Smooth muscle cell (in vitro differentiated cells): Measurements from ENCODE around the gene TRAPPC3L. TPM values are rescaled to one million over a fixed set of nuclear protein-coding genes. Genes with fewer than 3 reads are reported as not detected.

Experiments used
- DNase-seq: peaks from one replicate; lab custom pipeline; 2025; ENCODE audit not compliant: unreplicated experiment; lab: John Stamatoyannopoulos, UW
- H2AFZ ChIP-seq: fragments of 200-600 bp; sonication (generic); 2 replicates; pipeline ENCODE4 v1.6.0; 2016; ENCODE audit warnings: antibody characterized with exemption, low read depth, mild to moderate bottlenecking
- H3F3A ChIP-seq: fragments of 200-600 bp; sonication (generic); 2 replicates; pipeline ENCODE4 v1.6.0; 2017; ENCODE audit warnings: antibody characterized with exemption, low read depth
- H3K27ac ChIP-seq: fragments of 200-600 bp; sonication (generic); 2 replicates; pipeline ENCODE4 v1.5.1; 2016; ENCODE audit warnings: low read depth, mild to moderate bottlenecking
- H3K27me3 ChIP-seq: fragments of 200-600 bp; sonication (generic); 2 replicates; pipeline ENCODE4 v1.6.1; 2016; ENCODE audit warnings: low read depth, mild to moderate bottlenecking
- H3K36me3 ChIP-seq: fragments of 200-600 bp; sonication (generic); 2 replicates; pipeline ENCODE4 v1.5.1; 2016; ENCODE audit warnings: low read depth
- H3K4me1 ChIP-seq: fragments of 200-600 bp; sonication (generic); 2 replicates; pipeline ENCODE4 v1.5.1; 2016; ENCODE audit warnings: low read depth
- H3K4me2 ChIP-seq: fragments of 200-600 bp; sonication (generic); 2 replicates; pipeline ENCODE4 v1.6.0; 2016; ENCODE audit warnings: mild to moderate bottlenecking
- H3K4me3 ChIP-seq: fragments of 200-600 bp; sonication (generic); 2 replicates; pipeline ENCODE4 v1.5.1; 2016; ENCODE audit warnings: mild to moderate bottlenecking
- H3K79me2 ChIP-seq: fragments of 200-600 bp; sonication (generic); 2 replicates; pipeline ENCODE4 v1.6.0; 2016; ENCODE audit warnings: low read depth, mild to moderate bottlenecking
- H3K9ac ChIP-seq: fragments of 200-600 bp; sonication (generic); 2 replicates; pipeline ENCODE4 v1.6.0; 2016; ENCODE audit warnings: low read depth
- H3K9me3 ChIP-seq: fragments of 200-600 bp; sonication (generic); replicated peaks from 2 replicates; pipeline ENCODE4 v1.5.1; 2016; ENCODE audit warnings: low read depth
- H4K20me1 ChIP-seq: fragments of 200-600 bp; sonication (generic); 2 replicates; pipeline ENCODE4 v1.6.0; 2016; ENCODE audit warnings: low read depth
- WGBS: methylation state at CpG from one replicate; pipeline ENCODE4 v1.1.7; 2016; ENCODE audit warnings: low lambda C conversion rate; 5-methylcytosine and 5-hydroxymethylcytosine counted together
- polyA plus RNA-seq: library from polyadenylated mRNA; unstranded; fragments of >200 nt; fragmentation: Nextera tagmentation; extraction: Ambion mirVana; gene quantifications from 2 replicates; pipeline ENCODE4 v1.2.1, GENCODE V29; 2016
- total RNA-seq: library from RNA; depleted of rRNA; stranded (reverse); fragments of >200 nt; gene quantifications from 2 replicates; pipeline ENCODE4 v1.2.3, GENCODE V29; 2014
- TF ChIP-seq, protein P1 (sequence below): fragments of 200-600 bp; sonication (generic); IDR thresholded peaks from 2 replicates; pipeline ENCODE4 v1.5.1; 2017; ENCODE audit warnings: borderline replicate concordance, mild to moderate bottlenecking, antibody characterized with exemption; ENCODE audit not compliant: insufficient read depth, poor library complexity, severe bottlenecking

TRAPPC3L gene
- total and polyA plus RNA-seq, 2 experiments from 2014 or later, result 0.11 TPM; not detected in 1

DNA sequence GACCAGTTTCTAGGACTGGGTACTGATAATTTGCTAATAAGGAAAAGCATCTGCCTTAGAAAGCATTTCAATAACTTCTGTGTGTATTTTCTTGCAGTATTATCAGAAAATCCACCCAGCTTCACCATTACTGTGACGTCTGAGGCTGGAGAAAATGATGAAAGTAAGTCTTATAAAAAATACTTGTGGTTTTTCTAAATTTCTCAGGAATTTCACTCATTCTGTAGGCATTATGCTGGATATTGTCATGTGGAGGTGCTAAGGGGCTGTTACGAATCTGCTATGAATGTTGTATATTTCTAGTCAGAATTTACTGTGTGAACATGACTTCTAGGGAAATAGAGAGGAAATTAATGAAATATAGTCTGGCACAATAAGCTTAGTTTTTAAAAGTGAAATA is 34.7 kb upstream of the TRAPPC3L start:
- Histone ChIP-seq H3K79me2 (peaks cover 91% of the 10 kb centered on the region), H3K4me2 (peak overlapping the region; percentile 39), H3K9ac (no peak overlapping the region), H3K36me3 (peaks cover 21% of the 10 kb centered on the region), H2AFZ (no peak overlapping the region), H3K27me3 (no peaks in the 10 kb centered on the region), H4K20me1 (peaks cover 62% of the 10 kb centered on the region), H3K4me3 (no peak overlapping the region), H3K9me3 (no peaks in the 10 kb centered on the region), H3F3A (no peaks in the 10 kb centered on the region), H3K27ac (peak overlapping the region; percentile 71), H3K4me1 (no peaks in the 10 kb centered on the region)
- 37% methylated on average over 2 of the region's 2 CpGs for WGBS
- no peak for DNase-seq
- TF ChIP-seq, protein P1, sequence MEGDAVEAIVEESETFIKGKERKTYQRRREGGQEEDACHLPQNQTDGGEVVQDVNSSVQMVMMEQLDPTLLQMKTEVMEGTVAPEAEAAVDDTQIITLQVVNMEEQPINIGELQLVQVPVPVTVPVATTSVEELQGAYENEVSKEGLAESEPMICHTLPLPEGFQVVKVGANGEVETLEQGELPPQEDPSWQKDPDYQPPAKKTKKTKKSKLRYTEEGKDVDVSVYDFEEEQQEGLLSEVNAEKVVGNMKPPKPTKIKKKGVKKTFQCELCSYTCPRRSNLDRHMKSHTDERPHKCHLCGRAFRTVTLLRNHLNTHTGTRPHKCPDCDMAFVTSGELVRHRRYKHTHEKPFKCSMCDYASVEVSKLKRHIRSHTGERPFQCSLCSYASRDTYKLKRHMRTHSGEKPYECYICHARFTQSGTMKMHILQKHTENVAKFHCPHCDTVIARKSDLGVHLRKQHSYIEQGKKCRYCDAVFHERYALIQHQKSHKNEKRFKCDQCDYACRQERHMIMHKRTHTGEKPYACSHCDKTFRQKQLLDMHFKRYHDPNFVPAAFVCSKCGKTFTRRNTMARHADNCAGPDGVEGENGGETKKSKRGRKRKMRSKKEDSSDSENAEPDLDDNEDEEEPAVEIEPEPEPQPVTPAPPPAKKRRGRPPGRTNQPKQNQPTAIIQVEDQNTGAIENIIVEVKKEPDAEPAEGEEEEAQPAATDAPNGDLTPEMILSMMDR, result no peak

DNA sequence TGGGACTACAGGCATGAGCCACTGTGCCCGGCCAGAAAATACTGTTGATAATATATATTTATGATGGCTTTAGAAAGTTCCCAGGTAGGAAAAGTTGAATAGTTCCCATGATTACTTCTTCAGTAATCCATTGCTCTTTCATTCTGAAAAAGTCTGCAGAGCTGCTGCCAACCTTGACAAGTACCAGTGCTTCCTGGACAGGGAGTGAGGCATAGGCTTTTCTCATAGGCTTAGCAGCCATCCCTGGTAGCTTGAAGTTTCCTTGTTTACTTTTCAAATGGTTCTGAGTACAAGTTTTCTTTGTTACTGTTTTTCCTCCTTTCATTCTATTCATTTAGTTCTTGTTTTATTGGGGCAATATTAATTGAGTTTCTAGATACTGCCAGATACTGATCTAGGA is 33.7 kb upstream of the TRAPPC3L start:
- H2AFZ ChIP-seq, result no peak overlapping the region
- H3K4me1 ChIP-seq, result no peaks in the 10 kb centered on the region
- DNase-seq, result no peak
- TF ChIP-seq, protein P1, result no peak
- H3K36me3 ChIP-seq, result peaks cover 14% of the 10 kb centered on the region
- H3K79me2 ChIP-seq, result peaks cover 93% of the 10 kb centered on the region
- no peaks in the 10 kb centered on the region for H3K9me3 ChIP-seq
- H3K9ac ChIP-seq, result no peak overlapping the region
- H3K27me3 ChIP-seq, result no peaks in the 10 kb centered on the region
- no peaks in the 10 kb centered on the region for H3F3A ChIP-seq
- H4K20me1 ChIP-seq, result peaks cover 60% of the 10 kb centered on the region
- H3K27ac ChIP-seq, result peak overlapping the region; percentile 71
- H3K4me3 ChIP-seq, result no peak overlapping the region
- whole genome bisulfite sequencing, result 87% methylated on average over 1 of the region's 1 CpG
- no peak overlapping the region for H3K4me2 ChIP-seq

DNA sequence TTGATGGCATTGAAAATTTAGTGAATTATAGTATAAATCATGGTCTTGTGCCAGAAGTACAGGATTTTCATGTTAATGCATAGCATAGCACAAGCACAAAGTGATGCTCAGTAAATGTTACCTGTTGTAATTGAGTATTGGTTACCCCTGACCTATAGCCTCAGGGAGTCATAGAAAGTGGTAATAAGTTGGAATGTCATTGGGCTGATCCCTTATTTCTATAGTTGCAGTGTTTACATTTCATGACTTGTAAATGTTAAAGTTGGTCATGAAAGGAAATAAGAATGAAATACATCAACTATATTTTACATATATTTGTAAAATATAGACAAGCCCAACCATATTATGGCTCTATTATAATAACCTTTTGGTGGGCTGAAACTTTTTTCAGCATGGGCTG is 32.9 kb upstream of the TRAPPC3L start:
- Histone ChIP-seq H3K9me3 (no peaks in the 10 kb centered on the region), H2AFZ (no peak overlapping the region), H3K9ac (no peak overlapping the region), H3K36me3 (peaks cover 14% of the 10 kb centered on the region), H3K4me2 (no peak overlapping the region), H3F3A (no peaks in the 10 kb centered on the region), H4K20me1 (peaks cover 60% of the 10 kb centered on the region), H3K4me1 (peaks cover under 1% of the 10 kb centered on the region), H3K79me2 (peaks cover 96% of the 10 kb centered on the region), H3K27me3 (no peaks in the 10 kb centered on the region), H3K27ac (peak overlapping the region; percentile 15), H3K4me3 (no peak overlapping the region)
- TF ChIP-seq, protein P1, result no peak
- DNase-seq, result no peak

DNA sequence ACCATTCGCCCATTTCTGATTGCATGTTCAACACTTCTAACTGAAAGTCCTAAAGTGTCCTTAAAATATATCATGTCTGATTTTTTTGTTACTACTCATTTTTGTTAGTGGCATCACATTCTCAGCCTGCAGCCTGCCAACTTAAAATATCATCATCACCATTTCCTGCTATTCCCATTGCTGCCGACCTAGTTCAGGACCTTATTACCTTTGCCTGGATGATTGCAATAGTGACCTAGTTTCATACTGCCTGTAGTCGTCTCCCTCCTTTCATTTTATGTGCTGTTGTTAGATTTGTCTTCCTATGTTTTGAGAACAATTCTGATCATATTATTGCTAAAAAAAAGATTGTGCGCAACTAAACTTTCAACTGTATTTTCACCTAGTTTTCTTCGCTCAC is 32.0 kb upstream of the TRAPPC3L start:
- TF ChIP-seq, protein P1, result no peak
- Histone ChIP-seq H3K79me2 (peaks cover 98% of the 10 kb centered on the region), H3K36me3 (peaks cover 14% of the 10 kb centered on the region), H2AFZ (no peak overlapping the region), H3K27ac (no peak overlapping the region), H4K20me1 (peaks cover 64% of the 10 kb centered on the region), H3F3A (no peaks in the 10 kb centered on the region), H3K9me3 (no peaks in the 10 kb centered on the region), H3K4me3 (no peak overlapping the region), H3K9ac (no peak overlapping the region), H3K4me2 (no peak overlapping the region), H3K4me1 (peaks cover 9% of the 10 kb centered on the region), H3K27me3 (no peaks in the 10 kb centered on the region)
- DNase-seq, result no peak
- WGBS, result 96% methylated on average over 5 of the region's 5 CpGs
